Ishikawa (cell line): ENCODE data around the gene CCDC71.

Experiments used
- CEBPB ChIP-seq: IDR thresholded peaks from 2 replicates; pipeline ENCODE4 v1.6.1; 2012
- CREB1 ChIP-seq: IDR thresholded peaks from 2 replicates; pipeline ENCODE4 v1.6.1; 2012; ENCODE audit warnings: low read depth
- EGR1 ChIP-seq: IDR thresholded peaks from 2 replicates; pipeline ENCODE4 v1.6.1; 2012
- EP300 ChIP-seq: IDR thresholded peaks from 2 replicates; pipeline ENCODE4 v1.6.1; 2012; ENCODE audit warnings: borderline replicate concordance
- RAD21 ChIP-seq: IDR thresholded peaks from 2 replicates; pipeline ENCODE4 v1.6.1; 2012; ENCODE audit warnings: low read depth
- USF1 ChIP-seq: IDR thresholded peaks from 2 replicates; pipeline ENCODE4 v1.6.1; 2012
- YY1 ChIP-seq: IDR thresholded peaks from 2 replicates; pipeline ENCODE4 v1.6.1; 2012; ENCODE audit warnings: low read depth

- TF ChIP-seq USF1 (no peak), CREB1 (no peak), EP300 (no peak), RAD21 (no peak), YY1 (no peak), CEBPB (no peak), EGR1 (no peak)
Measured at GRCh38 chr3:49124991-49125670, 41.0 kb downstream of the CCDC71 start.
